SK-N-SH (cell line): Measurements from ENCODE around the gene RERGL.

ENCODE experiments used
- CHD2 ChIP-seq: fragments of 150-350 bp; IDR thresholded peaks from 2 replicates; pipeline ENCODE4 v1.6.1; 2018; ENCODE audit warnings: low read length; ENCODE audit not compliant: partially characterized antibody
- CTCF ChIP-seq: fragments of 200-600 bp; sonication (generic); IDR thresholded peaks from 2 replicates; pipeline ENCODE4 v1.6.1; 2017; ENCODE audit warnings: antibody characterized with exemption, mild to moderate bottlenecking, moderate library complexity
- ELF1 ChIP-seq: IDR thresholded peaks from 2 replicates; pipeline ENCODE4 v1.4.0; 2012
- EP300 ChIP-seq, 2 experiments: IDR thresholded peaks; 2 replicates each; pipeline versions ENCODE4 v1.4.0 to v1.6.1; 2012; ENCODE audit warnings: borderline replicate concordance in 1 of 2, low read depth in 1 of 2, low read length in 1 of 2
- EZH2phosphoT487 ChIP-seq: fragments of 200-600 bp; sonication (generic); IDR thresholded peaks from 2 replicates; pipeline ENCODE4 v1.6.1; 2017; ENCODE audit warnings: low read depth, mixed run types, mild to moderate bottlenecking, antibody characterized with exemption, moderate library complexity, borderline replicate concordance
- NRF1 ChIP-seq: IDR thresholded peaks from 2 replicates; pipeline ENCODE4 v1.6.1; 2012; ENCODE audit warnings: low read depth, mild to moderate bottlenecking, low read length
- POLR2AphosphoS5 ChIP-seq: IDR thresholded peaks from 2 replicates; pipeline ENCODE4 v1.6.1; 2012; ENCODE audit warnings: low read depth, low read length
- RFX5 ChIP-seq: IDR thresholded peaks from 2 replicates; pipeline ENCODE4 v1.6.1; 2012; ENCODE audit warnings: mild to moderate bottlenecking, improper control_type of control experiment, low read length
- SIN3A ChIP-seq: IDR thresholded peaks from 2 replicates; pipeline ENCODE4 v1.6.1; 2012; ENCODE audit warnings: low read depth, mild to moderate bottlenecking, low read length, moderate library complexity, borderline replicate concordance
- TAF1 ChIP-seq: IDR thresholded peaks from 2 replicates; pipeline ENCODE4 v1.6.1; 2012; ENCODE audit warnings: low read depth, mild to moderate bottlenecking, low read length, moderate library complexity, borderline replicate concordance

- no peak for TF ChIP-seq CTCF
- TF ChIP-seq POLR2AphosphoS5 = no peak
- no peak for TF ChIP-seq EZH2phosphoT487
- no peak for TF ChIP-seq EP300 (IDR thresholded peaks at IDR 0.05; ENCODE audit: borderline replicate concordance in 1 of 2, low read depth in 1 of 2, low read length in 1 of 2)
- TF ChIP-seq RFX5 = no peak
- no peak for TF ChIP-seq ELF1
- no peak for TF ChIP-seq NRF1
- no peak for TF ChIP-seq CHD2
- TF ChIP-seq TAF1 = no peak
- no peak for TF ChIP-seq SIN3A
Observed at GRCh38 chr12:18130851-18131250, 40.9 kb upstream of the RERGL start.
